IMR-90 (cell line): Measurements from ENCODE around the gene LAPTM5.
A peak's percentile ranks its signal among the peaks of the same experiment; 100 is the strongest.

Source experiments
- BHLHE40 ChIP-seq: fragments of 150-350 bp; IDR thresholded peaks from 2 replicates; pipeline ENCODE4 v1.6.1; 2016; ENCODE audit warnings: mild to moderate bottlenecking, low read depth, low read length
- CEBPB ChIP-seq: IDR thresholded peaks from 2 replicates; pipeline ENCODE4 v1.6.1; 2012; ENCODE audit warnings: low read depth, low read length, improper control_type of control experiment
- CHD1 ChIP-seq: IDR thresholded peaks from 2 replicates; pipeline ENCODE4 v1.6.1; 2012; ENCODE audit warnings: low read depth, low read length, improper control_type of control experiment
- CTCF ChIP-seq: conservative IDR thresholded peaks from 2 replicates; pipeline ENCODE4 v1.5.1; 2012; ENCODE audit warnings: mild to moderate bottlenecking, low read depth, low read length, improper control_type of control experiment
- MAFK ChIP-seq: IDR thresholded peaks from 2 replicates; pipeline ENCODE4 v1.6.1; 2012; ENCODE audit warnings: low read depth, low read length, improper control_type of control experiment
- MAZ ChIP-seq: IDR thresholded peaks from 2 replicates; pipeline ENCODE4 v1.6.1; 2012; ENCODE audit warnings: low read depth, mild to moderate bottlenecking, low read length, improper control_type of control experiment, moderate library complexity, borderline replicate concordance
- NFE2L2 ChIP-seq: fragments of 150-350 bp; IDR thresholded peaks from 2 replicates; pipeline ENCODE4 v1.6.1; 2016; ENCODE audit warnings: low read depth, mild to moderate bottlenecking, low read length
- POLR2A ChIP-seq: IDR thresholded peaks from 2 replicates; pipeline ENCODE4 v1.6.1; 2012; ENCODE audit warnings: mild to moderate bottlenecking, low read depth, low read length
- SMC3 ChIP-seq: fragments of 150-350 bp; IDR thresholded peaks from 2 replicates; pipeline ENCODE4 v1.6.1; 2016; ENCODE audit warnings: low read depth, mild to moderate bottlenecking, antibody characterized with exemption, low read length, moderate library complexity

DNA sequence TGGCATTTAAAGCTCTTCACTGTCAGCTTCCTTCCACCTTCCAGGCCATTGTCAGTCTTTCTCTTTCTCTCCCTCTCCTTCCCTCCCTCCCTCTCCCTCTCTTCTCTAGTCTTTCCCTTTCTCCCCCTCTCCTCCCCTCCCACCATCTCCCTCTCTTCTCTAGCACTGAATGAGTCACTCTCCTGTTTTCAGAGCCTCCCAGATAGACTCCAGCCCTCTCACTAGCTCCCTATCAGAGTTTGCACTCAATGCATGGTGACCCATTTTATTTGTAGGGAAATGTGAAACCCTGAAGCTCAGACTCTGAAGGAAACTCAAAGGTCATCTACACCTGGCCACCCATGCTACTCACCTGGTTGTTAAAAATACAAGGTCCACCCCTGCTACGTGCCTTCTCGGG, 29.8 kb downstream of the LAPTM5 start:
- TF ChIP-seq SMC3 (no peak), MAZ (peak; percentile 78; the same call in 1 of the 2 replicates), CTCF (no peak), POLR2A (no peak), CHD1 (no peak), BHLHE40 (no peak), NFE2L2 (no peak), CEBPB (no peak), MAFK (no peak)
